ENCODE results near the gene PRKAB2. TPM values are rescaled to one million over a fixed set of nuclear protein-coding genes. Genes with fewer than 3 reads are reported as not detected.

The PRKAB2 gene
- total RNA-seq, 1 experiment from 2014 or later = 17.8 TPM

GRCh38 chr1:147110872-147111271 lies 61.4 kb downstream of the PRKAB2 start:
- H3K56ac ChIP-seq (ENCODE audit: insufficient read length, low read depth, low read length) = no peak overlapping the region
- H3K4me1 ChIP-seq (ENCODE audit: insufficient read depth, low read length) = no peaks in the 10 kb centered on the region
- H3K9me3 ChIP-seq (ENCODE audit: control insufficient read depth, low read depth, low read length) = no peaks in the 10 kb centered on the region
- H2AK5ac ChIP-seq (ENCODE audit: insufficient read length, low read length) = no peak overlapping the region
- H3K14ac ChIP-seq (ENCODE audit: insufficient read depth, low read length) = no peak overlapping the region
- H2BK12ac ChIP-seq (ENCODE audit: insufficient read length, low read depth, low read length) = no peak overlapping the region
- H2BK5ac ChIP-seq (ENCODE audit: insufficient read length, low read length) = no peak overlapping the region
- H3K79me1 ChIP-seq (ENCODE audit: insufficient read depth, low read depth, low read length, poor library complexity, severe bottlenecking) = no peaks in the 10 kb centered on the region
- no peak overlapping the region for H2BK15ac ChIP-seq (ENCODE audit: low read depth, low read length)
- H4K5ac ChIP-seq (ENCODE audit: insufficient read length, low read depth, low read length) = no peak overlapping the region
- no peak overlapping the region for H3K23ac ChIP-seq (ENCODE audit: insufficient read length, low read depth, low read length)
- H3K36me3 Mint-ChIP-seq (ENCODE audit: insufficient read depth in 1 of 3, low read depth in 3 of 3) = no peaks in the 10 kb centered on the region
- H2BK20ac ChIP-seq (ENCODE audit: low read depth, low read length, poor library complexity, severe bottlenecking) = no peak overlapping the region
- no peak for DNase-seq
- H2BK120ac ChIP-seq (ENCODE audit: low read depth, low read length, poor library complexity, severe bottlenecking) = no peak overlapping the region
- H3K18ac ChIP-seq (ENCODE audit: insufficient read length, low read depth, low read length) = no peak overlapping the region
- no peak overlapping the region for H3K4me2 ChIP-seq (ENCODE audit: insufficient read depth, insufficient read length, low read length)
- H3K4me1 Mint-ChIP-seq = no peaks in the 10 kb centered on the region
- H3K27ac ChIP-seq (ENCODE audit: insufficient read length, low read depth, low read length) = no peak overlapping the region
- TF ChIP-seq CTCF (conservative IDR thresholded peaks at IDR 0.05) = no peak
- no peaks in the 10 kb centered on the region for H3K79me2 ChIP-seq (ENCODE audit: insufficient read depth, low read length)
- H3K27me3 Mint-ChIP-seq (ENCODE audit: low read depth) = peaks cover 16% of the 10 kb centered on the region
- H4K20me1 ChIP-seq (ENCODE audit: control insufficient read depth, insufficient read depth, insufficient read length) = no peaks in the 10 kb centered on the region
- no peak overlapping the region for H4K8ac ChIP-seq (replicated peaks; ENCODE audit: insufficient read length, low read depth, low read length)
- no peaks in the 10 kb centered on the region for H3K27me3 ChIP-seq (ENCODE audit: insufficient read depth, low read length)
- no peaks in the 10 kb centered on the region for H3K9me3 Mint-ChIP-seq
- no peak overlapping the region for H4K91ac ChIP-seq (ENCODE audit: insufficient read length, low read depth, low read length)
- H3K27ac Mint-ChIP-seq = no peak overlapping the region
- no peak overlapping the region for H3K9ac ChIP-seq (ENCODE audit: extremely low read depth, insufficient read length, low read length)
- H3T11ph ChIP-seq (ENCODE audit: low read length) = no peak overlapping the region
- no peak overlapping the region for H3K4me3 Mint-ChIP-seq
- no peaks in the 10 kb centered on the region for H3K23me2 ChIP-seq (ENCODE audit: insufficient read length, low read depth, low read length, poor library complexity, severe bottlenecking)
- no peak overlapping the region for H2AFZ ChIP-seq (ENCODE audit: low read length)
- WGBS (ENCODE audit: extremely low coverage, insufficient read length, low lambda C conversion rate) = no CpG with 5 or more reads among the region's 1 CpG
- H3K4ac ChIP-seq (ENCODE audit: low read depth, low read length) = no peak overlapping the region
